ENCODE measurements around the gene NIPAL1. TPM values are rescaled to one million over a fixed set of nuclear protein-coding genes. Genes with fewer than 3 reads are reported as not detected.

The NIPAL1 gene
- total RNA-seq, 1 experiment from 2014 or later: 7.1 TPM

- ATAC-seq (no peak), DNase-seq (ENCODE audit: low spot score) (no peak)
- Mint-ChIP-seq H3K36me3 (no peaks in the 10 kb centered on the region), H3K4me1 (0 out of 2 replicates have a peak, but pooled peaks cover 3% of the 10 kb centered on the region), H3K9me3 (peaks cover 4% of the 10 kb centered on the region; the same call in 1 of the 2 replicates), H3K27me3 (ENCODE audit: low read depth) (no peaks in the 10 kb centered on the region; the same call in 1 of the 2 replicates), H3K27ac (no peak overlapping the region), H3K4me3 (no peak overlapping the region)
- ChIA-PET CTCF (interaction anchor here (0.6 to 1.2 kb wide), 3 partner anchors 11 to 257 kb away, joined by 3 read pairs; no protein-coding TSS in a partner anchor), POLR2A (no interaction called here)
- TF ChIP-seq ZNF671 (CRISPR knock-in tag; IDR thresholded peaks at IDR 0.05) (no peak), ATF3 (CRISPR knock-in tag; conservative IDR thresholded peaks at IDR 0.05) (no peak), MLX (CRISPR knock-in tag; IDR thresholded peaks at IDR 0.05) (no peak), E2F1 (CRISPR knock-in tag; IDR thresholded peaks at IDR 0.05) (no peak), ZNF281 (CRISPR knock-in tag; IDR thresholded peaks at IDR 0.05) (no peak), ZNF317 (CRISPR knock-in tag; IDR thresholded peaks at IDR 0.05; ENCODE audit: borderline replicate concordance, low read depth) (no peak), ATF6 (CRISPR knock-in tag; IDR thresholded peaks at IDR 0.05) (no peak), PREB (CRISPR knock-in tag; IDR thresholded peaks at IDR 0.05; ENCODE audit: borderline replicate concordance) (no peak), AR (CRISPR knock-in tag; IDR thresholded peaks at IDR 0.05) (no peak)
Observed at GRCh38 chr4:48085821-48086589, 69.4 kb downstream of the NIPAL1 start.

Other genes starting within 250 kb of the NIPAL1 start
- 0.14 to 0.33 TPM (median 0.25 TPM) in 3 replicates for gene CORIN, start 178.7 kb upstream of the NIPAL1 start, total RNA-seq (2021)
- 30.1 to 32.8 TPM (median 30.2 TPM) in 3 replicates for gene NFXL1, start 102.2 kb upstream of the NIPAL1 start, total RNA-seq (2021)
- 0.50 to 1.9 TPM (median 1.1 TPM) in 3 replicates for gene CNGA1, start 91 bp upstream of the NIPAL1 start, total RNA-seq (2021)
- 0.39 to 0.70 TPM (median 0.41 TPM) in 3 replicates for gene TXK, start 117.5 kb downstream of the NIPAL1 start, total RNA-seq (2021)